AG08395 (cell line): Measurements from ENCODE around the gene GRAMD1C.

ENCODE experiments used
- DNase-seq: peaks from one replicate; pipeline ENCODE4 v3.0.0; 2012; ENCODE audit warnings: mixed read lengths, low spot score

The GRAMD1C gene

GRCh38 chr3:113952921-113953320 lies 114.3 kb downstream of the GRAMD1C start:
- DNase-seq, result peak; percentile 45

- no peak for DNase-seq
Observed at GRCh38 chr3:113953677-113954076, 115.1 kb downstream of the GRAMD1C start.

GRCh38 chr3:113954091-113954685 lies 115.6 kb downstream of the GRAMD1C start:
- DNase-seq, result no peak

- no peak for DNase-seq
Observed at GRCh38 chr3:113963879-113964278, 125.3 kb downstream of the GRAMD1C start.

GRCh38 chr3:113966172-113966571 lies 127.6 kb downstream of the GRAMD1C start:
- no peak for DNase-seq

GRCh38 chr3:113968986-113969385 lies 130.4 kb downstream of the GRAMD1C start:
- DNase-seq, result no peak

GRCh38 chr3:113977822-113978221 lies 139.2 kb downstream of the GRAMD1C start:
- DNase-seq, result no peak

GRCh38 chr3:113979916-113980315 lies 141.3 kb downstream of the GRAMD1C start:
- DNase-seq, result no peak

GRCh38 chr3:113981803-113982202 lies 143.2 kb downstream of the GRAMD1C start:
- DNase-seq, result no peak

GRCh38 chr3:113983544-113983943 lies 145.0 kb downstream of the GRAMD1C start:
- no peak for DNase-seq

GRCh38 chr3:113985541-113985940 lies 147.0 kb downstream of the GRAMD1C start:
- DNase-seq, result no peak
